HepG2 (cell line): ENCODE results near the gene RABIF. TPM values are rescaled to one million over a fixed set of nuclear protein-coding genes. Genes with fewer than 3 reads are reported as not detected.

ENCODE experiments used
- BORCS8-MEF2B ChIP-seq: sonication (generic); formaldehyde crosslinking; IDR thresholded peaks from 2 replicates; pipeline ENCODE4 v1.8.0; 2022; ENCODE audit warnings: mild to moderate bottlenecking, missing genetic modification reagents
- BRD4 ChIP-seq: sonication (generic); formaldehyde crosslinking; IDR thresholded peaks from 2 replicates; pipeline ENCODE4 v1.4.0; 2020; ENCODE audit warnings: missing genetic modification reagents
- ETS1 ChIP-seq: sonication (generic); formaldehyde crosslinking; IDR thresholded peaks from 2 replicates; pipeline ENCODE4 v1.4.0; 2020; ENCODE audit warnings: missing genetic modification reagents
- EZH2 ChIP-seq: conservative IDR thresholded peaks from 2 replicates; pipeline ENCODE4 v1.6.1; 2012; ENCODE audit warnings: mild to moderate bottlenecking, low read depth, low read length, moderate library complexity
- HIVEP1 ChIP-seq: sonication (generic); formaldehyde crosslinking; IDR thresholded peaks from 2 replicates; pipeline ENCODE4 v1.4.0; 2020; ENCODE audit warnings: mild to moderate bottlenecking, missing genetic modification reagents
- HOMEZ ChIP-seq: IDR thresholded peaks from 2 replicates; pipeline ENCODE4 v1.6.1; 2016; ENCODE audit warnings: low read depth
- IRF2 ChIP-seq: IDR thresholded peaks from 2 replicates; pipeline ENCODE4 v1.6.1; 2018; ENCODE audit warnings: missing genetic modification reagents, missing compliant biosample characterization
- KLF12 ChIP-seq: sonication (generic); formaldehyde crosslinking; IDR thresholded peaks from 2 replicates; pipeline ENCODE4 v1.4.0; 2020; ENCODE audit warnings: missing genetic modification reagents, borderline replicate concordance
- NCOA2 ChIP-seq: sonication (generic); formaldehyde crosslinking; IDR thresholded peaks from 2 replicates; pipeline ENCODE4 v1.8.0; 2022; ENCODE audit warnings: inconsistent platforms
- NFKBIZ ChIP-seq: IDR thresholded peaks from 2 replicates; pipeline ENCODE4 v1.6.1; 2018; ENCODE audit warnings: missing genetic modification reagents, missing compliant biosample characterization
- NFYC ChIP-seq: IDR thresholded peaks from 2 replicates; pipeline ENCODE4 v1.6.1; 2016; ENCODE audit warnings: missing genetic modification reagents, missing compliant biosample characterization
- NR0B2 ChIP-seq: sonication (generic); formaldehyde crosslinking; IDR thresholded peaks from 2 replicates; pipeline ENCODE4 v1.4.0; 2020; ENCODE audit warnings: mild to moderate bottlenecking, missing genetic modification reagents
- NR1H2 ChIP-seq: sonication (generic); formaldehyde crosslinking; IDR thresholded peaks from 2 replicates; pipeline ENCODE4 v1.8.1; 2022; ENCODE audit warnings: low read depth, missing genetic modification reagents, borderline replicate concordance
- PAX8 ChIP-seq: sonication (generic); formaldehyde crosslinking; IDR thresholded peaks from 2 replicates; pipeline ENCODE4 v1.8.0; 2022; ENCODE audit warnings: mild to moderate bottlenecking, missing genetic modification reagents, borderline replicate concordance
- SETDB1 ChIP-seq: sonication (generic); formaldehyde crosslinking; IDR thresholded peaks from 2 replicates; pipeline ENCODE4 v1.5.1; 2020; ENCODE audit warnings: missing genetic modification reagents, mild to moderate bottlenecking, borderline replicate concordance
- TEAD2 ChIP-seq: sonication (generic); formaldehyde crosslinking; IDR thresholded peaks from 2 replicates; pipeline ENCODE4 v1.9.0; 2021; ENCODE audit warnings: missing genetic modification reagents
- TGIF2 ChIP-seq: IDR thresholded peaks from 2 replicates; pipeline ENCODE4 v1.6.1; 2016; ENCODE audit warnings: control low read depth, missing compliant biosample characterization
- TMF1 ChIP-seq: sonication (generic); formaldehyde crosslinking; IDR thresholded peaks from 2 replicates; pipeline ENCODE4 v1.8.1; 2022; ENCODE audit warnings: low read depth, missing genetic modification reagents
- ZFP1 ChIP-seq: IDR thresholded peaks from 2 replicates; pipeline ENCODE4 v1.6.1; 2016
- ZNF17 ChIP-seq: sonication (generic); formaldehyde crosslinking; IDR thresholded peaks from 2 replicates; pipeline ENCODE4 v1.5.0; 2020; ENCODE audit warnings: mild to moderate bottlenecking, missing genetic modification reagents
- ZNF225 ChIP-seq: sonication (generic); formaldehyde crosslinking; IDR thresholded peaks from 2 replicates; pipeline ENCODE4 v1.4.0; 2020; ENCODE audit warnings: mild to moderate bottlenecking, missing genetic modification reagents
- ZNF496 ChIP-seq: sonication (generic); formaldehyde crosslinking; IDR thresholded peaks from 2 replicates; pipeline ENCODE4 v1.8.1; 2023; ENCODE audit warnings: mild to moderate bottlenecking, moderate library complexity, missing genetic modification reagents; ENCODE audit not compliant: insufficient replicate concordance
- ZNF564 ChIP-seq: sonication (generic); formaldehyde crosslinking; IDR thresholded peaks from 2 replicates; pipeline ENCODE4 v1.8.1; 2023; ENCODE audit warnings: mild to moderate bottlenecking, missing genetic modification reagents
- ZNF724P ChIP-seq: sonication (generic); formaldehyde crosslinking; IDR thresholded peaks from 2 replicates; pipeline ENCODE4 v1.8.0; 2022; ENCODE audit warnings: missing genetic modification reagents, borderline replicate concordance
- ZNF761 ChIP-seq: sonication (generic); formaldehyde crosslinking; conservative IDR thresholded peaks from 2 replicates; pipeline ENCODE4 v1.4.0; 2020; ENCODE audit warnings: mild to moderate bottlenecking, missing genetic modification reagents
- polyA plus RNA-seq, 8 experiments: library from polyadenylated mRNA; depleted of rRNA in 3 of 8; stranded (reverse) in 7 of 8; unstranded in 1 of 8; fragments of >200 nt; fragmentation: Illumina TruSeq in 4 of 8; extraction: Trizol in 4 of 8; gene quantifications; 2 replicates each; pipeline versions ENCODE4 v1.2.1 to v1.2.3, GENCODE V29; 2011 to 2016; ENCODE audit warnings: low read depth in 4 of 8, missing spikeins in 1 of 8, mixed read lengths in 1 of 8; ENCODE audit not compliant: insufficient read depth in 1 of 8
- total RNA-seq, 5 experiments: library from RNA; depleted of rRNA; stranded (reverse); fragments of >200 nt; fragmentation: Illumina TruSeq; extraction: Trizol; gene quantifications; 2 replicates each; pipeline ENCODE4 v1.2.3, GENCODE V29; 2016; ENCODE audit warnings: low read depth in 1 of 5
- TF ChIP-seq, protein P1 (sequence below): sonication (generic); formaldehyde crosslinking; IDR thresholded peaks from 2 replicates; pipeline ENCODE4 v1.4.0; 2020; ENCODE audit warnings: mild to moderate bottlenecking, missing genetic modification reagents

Gene RABIF
- total and polyA plus RNA-seq, 2 of the 13 experiments (the other 11 are each of a cell fraction or from before 2014, with no cell fraction given): 7.6 to 8.3 TPM

- TF ChIP-seq ZNF496 (no peak), NR1H2 (CRISPR knock-in tag) (no peak), ETS1 (CRISPR knock-in tag) (no peak), HOMEZ (CRISPR knock-in tag) (peak; percentile 55; the same call in 1 of the 2 replicates), BRD4 (CRISPR knock-in tag) (peak; percentile 69; the same call in 1 of the 2 replicates), ZNF17 (CRISPR knock-in tag) (no peak), TEAD2 (CRISPR knock-in tag) (no peak), IRF2 (peak; percentile 84; the same call in 1 of the 2 replicates), TGIF2 (peak; percentile 95), EZH2 (no peak), BORCS8-MEF2B (0 out of 2 replicates have a peak, but pooled peaks have one; percentile 64), NR0B2 (CRISPR knock-in tag) (peak; percentile 75; the same call in 1 of the 2 replicates), ZNF564 (CRISPR knock-in tag) (no peak; the same call in 1 of the 2 replicates), ZNF225 (CRISPR knock-in tag) (no peak), ZNF724P (CRISPR knock-in tag) (no peak), TMF1 (peak; percentile 23; the same call in 1 of the 2 replicates), NFKBIZ (CRISPR knock-in tag) (0 out of 2 replicates have a peak, but pooled peaks have one; percentile 52), ZFP1 (CRISPR knock-in tag) (peak; percentile 69; the same call in 1 of the 2 replicates), NCOA2 (peak; percentile 52; the same call in 1 of the 2 replicates), KLF12 (CRISPR knock-in tag) (peak; percentile 62; the same call in 1 of the 2 replicates), SETDB1 (no peak), HIVEP1 (CRISPR knock-in tag) (peak; percentile 80; the same call in 1 of the 2 replicates), ZNF761 (CRISPR knock-in tag) (peak; percentile 76; the same call in 1 of the 2 replicates), NFYC (CRISPR knock-in tag) (peak; percentile 55; the same call in 1 of the 2 replicates), PAX8 (CRISPR knock-in tag) (no peak)
- TF ChIP-seq, protein P1, sequence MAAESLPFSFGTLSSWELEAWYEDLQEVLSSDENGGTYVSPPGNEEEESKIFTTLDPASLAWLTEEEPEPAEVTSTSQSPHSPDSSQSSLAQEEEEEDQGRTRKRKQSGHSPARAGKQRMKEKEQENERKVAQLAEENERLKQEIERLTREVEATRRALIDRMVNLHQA: no peak
These were observed 37.9 kb upstream of the RABIF start, which contains the start of gene KLHL12 (continued) for GRCh38 chr1:202926581-202927491.
